ENCODE measurements around the gene OR13J1.
"Not testable (repeated sequence)": the region's sequence is repeated elsewhere in the genome, so short reads cannot be mapped to it uniquely, and the experiment has no call there.

Gene OR13J1

DNA sequence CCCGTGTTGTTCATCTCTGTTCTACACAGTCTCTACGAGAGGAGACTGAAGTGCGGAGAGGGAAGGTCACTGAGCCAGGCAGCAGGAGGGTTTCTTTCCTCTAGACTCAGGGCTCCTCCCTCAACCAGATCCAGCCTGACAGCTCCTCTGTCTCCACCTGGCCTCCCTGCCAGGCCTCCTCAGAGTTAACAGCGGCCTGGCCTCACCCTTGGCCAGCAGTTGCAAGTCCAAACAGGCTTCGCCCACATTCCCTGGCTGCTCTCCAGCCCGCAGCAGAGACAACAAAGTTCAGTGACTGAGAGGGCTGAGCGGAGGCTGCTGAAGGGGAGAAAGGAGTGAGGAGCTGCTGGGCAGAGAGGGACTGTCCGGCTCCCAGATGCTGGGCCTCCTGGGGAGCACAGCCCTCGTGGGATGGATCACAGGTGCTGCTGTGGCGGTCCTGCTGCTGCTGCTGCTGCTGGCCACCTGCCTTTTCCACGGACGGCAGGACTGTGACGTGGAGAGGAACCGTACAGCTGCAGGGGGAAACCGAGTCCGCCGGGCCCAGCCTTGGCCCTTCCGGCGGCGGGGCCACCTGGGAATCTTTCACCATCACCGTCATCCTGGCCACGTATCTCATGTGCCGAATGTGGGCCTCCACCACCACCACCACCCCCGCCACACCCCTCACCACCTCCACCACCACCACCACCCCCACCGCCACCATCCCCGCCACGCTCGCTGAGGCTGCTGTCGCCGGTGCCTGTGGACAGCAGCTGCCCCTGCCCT is 35.9 kb upstream of the OR13J1 start, which contains the start of gene HRCT1:
Gene HRCT1 (plus strand): TSS at position 291 of the 768 bp plus-strand sequence. CDS start 86 bp downstream, at position 377.
- peak; percentile 97 for DNase-seq (ENCODE audit: low read depth)

DNA sequence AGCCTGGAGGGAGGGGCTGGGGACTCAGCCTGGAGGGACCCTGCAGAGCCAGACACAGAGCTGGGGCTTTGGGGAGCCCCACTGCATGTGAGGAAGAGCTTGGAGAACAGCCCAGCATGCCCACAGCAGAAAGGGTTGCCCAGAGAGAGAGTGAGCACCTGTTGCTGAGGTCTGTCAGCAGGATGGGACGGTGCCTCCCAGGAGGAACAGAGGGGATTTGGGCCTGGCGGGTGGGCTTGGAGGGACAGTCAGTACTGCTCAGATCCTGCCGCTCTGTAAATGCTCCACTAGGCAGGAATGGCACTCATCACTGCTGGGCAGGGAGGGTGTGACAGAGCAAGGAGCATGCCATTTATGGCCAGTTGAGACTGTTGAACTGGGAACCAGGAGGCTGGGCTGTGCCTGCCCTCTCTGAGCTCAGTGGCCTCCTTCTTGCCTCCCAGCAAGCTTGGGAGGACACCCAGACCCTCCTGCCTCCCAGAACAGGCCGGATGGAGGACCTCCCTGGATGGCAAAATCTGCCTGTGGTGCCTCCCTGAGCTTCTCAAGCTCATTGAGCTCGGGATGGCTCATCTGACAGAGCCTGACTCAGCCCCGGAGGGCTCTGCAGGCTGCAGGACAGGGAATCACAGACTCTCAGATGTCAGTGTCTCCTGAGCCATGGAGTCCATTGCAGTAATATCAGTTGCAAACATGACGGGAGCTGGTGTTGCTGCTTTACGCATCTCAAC is 35.0 kb upstream of the OR13J1 start:
- DNase-seq (ENCODE audit: low read depth), result peak; percentile 28
- no peak overlapping the region for H3K4me3 ChIP-seq (ENCODE audit: low read depth, low read length)

More for the DNA sequence above, 35.9 kb upstream of the OR13J1 start, which contains the start of gene HRCT1:
- no peak within 1 kb of the TSS for H3K4me3 ChIP-seq (ENCODE audit: low read depth, low read length)

DNA sequence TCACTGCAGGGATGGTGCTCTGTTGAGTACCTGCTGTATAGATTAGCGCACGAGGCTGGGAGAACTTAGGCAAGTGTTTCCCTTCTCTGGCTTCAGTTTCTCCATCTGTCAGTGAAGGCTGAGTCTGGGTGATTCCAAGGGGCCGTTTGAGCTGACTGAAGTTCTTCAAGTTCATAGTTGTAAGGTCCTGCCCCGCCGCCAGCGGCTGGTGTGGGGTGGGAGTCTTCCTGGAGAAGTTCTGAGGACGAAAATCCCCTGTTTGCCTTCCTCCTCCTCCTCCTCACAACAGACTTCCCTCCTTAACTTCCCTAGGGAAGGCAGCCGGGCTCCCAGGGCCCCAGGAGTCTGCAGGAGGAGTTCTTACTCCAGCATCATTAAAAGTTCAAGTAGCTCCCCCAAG is 34.1 kb upstream of the OR13J1 start:
- no peak for DNase-seq (ENCODE audit: low read depth)
- H3K4me3 ChIP-seq (ENCODE audit: low read depth, low read length), result no peak overlapping the region

DNA sequence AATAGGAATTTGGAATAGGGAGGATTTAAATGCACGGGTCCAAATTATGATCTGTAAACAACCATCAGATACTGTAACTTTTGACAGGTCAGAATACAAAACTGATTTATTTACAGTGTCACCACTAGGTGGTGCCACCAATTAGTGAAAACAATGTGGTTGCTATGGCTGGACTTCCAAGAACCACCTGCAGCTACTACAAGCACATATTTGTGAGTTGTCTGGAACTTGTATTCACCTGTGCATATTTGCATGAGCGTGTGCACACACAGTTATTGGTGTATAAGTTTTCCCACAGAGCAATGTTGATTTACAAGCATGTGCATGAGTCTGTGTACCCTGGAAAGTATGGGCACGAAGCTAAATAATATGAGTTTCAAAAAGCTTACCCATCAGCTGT is 32.8 kb upstream of the OR13J1 start:
- H3K4me3 ChIP-seq (ENCODE audit: low read depth, low read length), result no peak overlapping the region
- DNase-seq (ENCODE audit: low read depth), result no peak

DNA sequence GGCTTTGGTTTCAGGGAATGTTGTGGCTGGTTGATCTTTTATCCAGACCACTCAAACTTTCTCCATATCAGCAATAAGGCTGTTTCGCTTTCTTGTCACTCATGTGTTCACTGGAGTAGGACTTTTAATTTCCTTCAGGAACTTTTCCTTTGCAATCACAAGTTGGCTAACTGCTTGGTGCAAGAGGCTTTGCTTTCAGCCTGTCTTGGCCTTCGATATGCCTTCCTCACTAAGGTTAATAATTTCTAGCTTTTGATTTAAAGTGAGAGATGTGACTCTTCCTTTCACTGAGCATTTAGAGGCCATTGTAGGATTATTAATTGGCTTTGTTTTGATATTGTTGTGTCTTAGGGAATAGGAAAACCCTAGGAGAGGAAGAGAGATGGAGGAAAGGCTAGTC is 28.8 kb upstream of the OR13J1 start:
- no peak overlapping the region for H3K4me3 ChIP-seq (ENCODE audit: low read depth, low read length)
- DNase-seq (ENCODE audit: low read depth), result no peak

DNA sequence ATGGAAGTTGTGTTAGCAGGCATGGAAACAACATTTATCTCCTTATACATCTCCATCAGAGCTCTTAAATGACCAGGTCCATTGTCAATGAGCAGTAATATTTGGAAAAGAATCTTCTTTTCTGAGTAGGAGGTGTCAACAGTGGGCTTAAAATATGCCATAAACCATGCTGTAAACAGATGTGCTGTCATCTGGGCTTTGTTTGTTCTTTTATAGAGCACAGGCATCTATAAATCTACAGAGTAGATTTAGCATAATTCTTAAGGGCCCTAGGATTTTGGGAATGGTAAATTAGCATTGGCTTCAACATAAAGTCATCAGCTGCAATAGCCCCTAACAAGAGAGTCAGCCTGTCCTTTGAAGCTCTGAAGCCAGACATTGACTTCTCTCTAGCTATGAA is 28.1 kb upstream of the OR13J1 start:
- no peak for DNase-seq (ENCODE audit: low read depth)
- no peak overlapping the region for H3K4me3 ChIP-seq (ENCODE audit: low read depth, low read length)

DNA sequence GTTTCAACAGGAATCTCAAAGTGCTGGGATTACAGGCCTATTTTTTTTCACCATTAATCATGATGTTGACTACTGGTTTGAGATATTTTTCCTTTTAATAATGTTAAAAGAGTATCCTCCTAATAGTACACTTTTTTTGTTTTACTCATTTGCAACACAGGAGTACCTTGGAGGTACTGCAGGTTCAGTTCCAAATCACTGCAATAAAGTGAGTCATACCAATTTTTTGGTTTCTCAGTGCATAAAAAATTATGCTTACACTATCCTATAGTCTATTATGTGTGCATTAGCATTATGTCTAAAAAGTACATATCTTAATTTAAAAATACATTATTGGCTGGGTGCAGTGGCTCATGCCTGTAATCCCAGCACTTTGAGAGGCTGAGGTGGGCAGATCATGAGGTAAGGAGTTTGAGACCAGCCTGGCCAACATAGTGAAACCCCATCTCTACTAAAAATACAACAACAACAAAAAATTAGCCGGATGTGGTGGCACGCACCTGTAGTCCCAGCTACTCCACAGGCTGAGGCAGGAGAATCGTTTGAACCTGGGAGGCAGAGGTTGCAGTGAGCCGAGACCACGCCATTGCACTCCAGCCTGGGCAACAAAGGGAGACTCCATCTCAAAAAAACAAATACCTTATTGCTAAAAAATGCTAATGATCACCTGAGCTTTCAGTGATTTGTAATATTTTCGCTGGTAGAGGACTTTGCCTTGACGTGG is 27.3 kb upstream of the OR13J1 start:
- not testable (repeated sequence) for DNase-seq (ENCODE audit: low read depth); H3K4me3 ChIP-seq (ENCODE audit: low read depth, low read length)

DNA sequence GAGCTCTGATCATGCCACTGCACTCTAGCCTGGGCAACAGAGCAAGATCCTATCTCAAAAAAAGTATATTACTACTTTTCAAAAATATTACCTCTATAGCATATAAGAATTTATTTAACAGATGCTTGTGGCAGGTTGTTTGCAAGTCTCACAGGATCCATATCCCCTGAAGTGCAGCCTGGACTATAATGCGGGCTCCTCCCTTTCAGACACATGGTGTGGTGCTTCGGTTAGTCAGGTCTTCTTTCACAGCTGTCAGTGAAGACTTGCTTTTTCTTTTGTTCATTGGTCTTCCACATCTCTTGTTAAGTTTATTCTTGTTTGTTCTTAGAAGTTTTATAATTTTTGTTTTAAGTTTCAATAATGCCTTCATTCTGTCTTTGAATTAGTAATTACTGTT is 26.4 kb upstream of the OR13J1 start:
- DNase-seq (ENCODE audit: low read depth), result no peak
- no peak overlapping the region for H3K4me3 ChIP-seq (ENCODE audit: low read depth, low read length)

DNA sequence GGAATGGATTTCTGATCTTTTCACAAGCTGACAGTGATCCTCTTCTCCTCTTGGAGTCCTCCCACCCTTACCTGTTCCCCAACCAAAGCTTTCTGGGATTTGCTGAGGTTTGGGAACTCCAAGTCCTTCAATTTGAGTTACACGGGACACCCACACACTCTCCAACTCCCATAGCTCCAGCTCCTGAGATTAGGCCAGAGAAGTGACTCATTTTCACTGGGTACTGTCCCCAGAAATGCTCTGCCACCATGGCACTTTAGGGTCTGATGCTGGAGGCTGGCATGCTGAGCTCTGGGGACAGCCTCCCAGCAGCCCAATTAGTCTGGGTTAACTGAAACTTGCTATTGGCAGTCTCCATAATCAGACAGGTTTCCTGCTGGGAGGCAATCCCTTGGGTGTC is 21.9 kb upstream of the OR13J1 start:
- H3K4me3 ChIP-seq (ENCODE audit: low read depth, low read length), result no peak overlapping the region
- DNase-seq (ENCODE audit: low read depth), result no peak

DNA sequence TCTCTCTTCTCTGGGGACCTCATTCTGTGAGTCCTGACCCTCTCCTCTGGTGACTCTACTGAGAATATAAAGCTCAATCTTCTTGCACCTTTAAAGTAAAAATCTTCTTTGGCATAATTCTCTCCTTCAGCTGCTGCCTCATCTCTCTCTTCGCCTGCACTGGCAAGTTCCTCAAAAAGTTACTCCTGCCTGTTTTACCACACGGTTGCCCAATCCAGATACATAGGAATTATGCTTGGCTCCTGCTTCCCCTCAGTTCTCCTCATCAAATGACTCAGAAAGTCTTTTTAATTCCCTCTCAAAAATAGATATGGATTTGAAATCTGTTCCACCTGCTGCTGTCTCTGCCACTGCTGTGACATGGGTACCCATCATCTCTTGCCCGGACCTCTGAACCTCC is 21.4 kb upstream of the OR13J1 start:
- no peak overlapping the region for H3K4me3 ChIP-seq (ENCODE audit: low read depth, low read length)
- DNase-seq (ENCODE audit: low read depth), result no peak

DNA sequence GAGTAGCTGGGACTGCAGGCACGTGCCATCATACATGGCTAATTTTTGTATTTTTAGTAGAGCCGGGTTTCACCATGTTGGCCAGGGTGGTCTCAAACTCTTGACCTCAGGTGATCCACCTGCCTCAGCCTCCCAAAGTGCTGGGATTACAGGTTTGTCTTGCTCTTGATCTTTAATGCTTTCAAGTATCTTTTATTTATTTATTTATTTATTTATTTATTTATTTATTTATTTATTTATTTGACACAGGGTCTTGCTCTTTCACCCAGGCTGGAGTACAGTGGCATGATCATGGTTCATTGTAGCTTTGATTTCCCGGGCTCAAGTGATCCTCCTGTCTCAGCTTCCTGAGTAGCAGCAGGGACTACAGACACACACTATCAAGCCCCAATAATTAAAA is 14.7 kb upstream of the OR13J1 start:
- DNase-seq (ENCODE audit: low read depth); H3K4me3 ChIP-seq (ENCODE audit: low read depth, low read length): not testable (repeated sequence)

DNA sequence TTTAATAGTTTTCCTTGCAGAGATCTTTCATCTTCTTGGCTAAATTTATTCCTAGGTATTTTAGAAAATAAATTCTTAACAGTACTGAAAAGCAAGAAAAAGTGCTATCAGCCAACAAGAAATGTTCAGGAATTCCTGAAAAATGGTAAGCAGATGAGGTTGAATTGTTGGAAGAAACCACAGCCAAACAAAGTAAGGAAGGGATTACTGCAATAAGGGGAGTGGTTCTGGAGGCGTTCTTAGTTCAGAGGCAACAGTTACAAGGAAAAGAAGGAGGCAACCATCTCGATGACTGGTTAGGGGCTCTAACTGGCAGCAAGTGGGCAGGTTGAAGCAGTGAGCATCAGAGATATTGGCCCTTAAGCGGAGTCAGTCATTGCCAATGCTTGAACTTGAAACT is 12.8 kb upstream of the OR13J1 start:
- no peak overlapping the region for H3K4me3 ChIP-seq (ENCODE audit: low read depth, low read length)
- DNase-seq (ENCODE audit: low read depth), result no peak

DNA sequence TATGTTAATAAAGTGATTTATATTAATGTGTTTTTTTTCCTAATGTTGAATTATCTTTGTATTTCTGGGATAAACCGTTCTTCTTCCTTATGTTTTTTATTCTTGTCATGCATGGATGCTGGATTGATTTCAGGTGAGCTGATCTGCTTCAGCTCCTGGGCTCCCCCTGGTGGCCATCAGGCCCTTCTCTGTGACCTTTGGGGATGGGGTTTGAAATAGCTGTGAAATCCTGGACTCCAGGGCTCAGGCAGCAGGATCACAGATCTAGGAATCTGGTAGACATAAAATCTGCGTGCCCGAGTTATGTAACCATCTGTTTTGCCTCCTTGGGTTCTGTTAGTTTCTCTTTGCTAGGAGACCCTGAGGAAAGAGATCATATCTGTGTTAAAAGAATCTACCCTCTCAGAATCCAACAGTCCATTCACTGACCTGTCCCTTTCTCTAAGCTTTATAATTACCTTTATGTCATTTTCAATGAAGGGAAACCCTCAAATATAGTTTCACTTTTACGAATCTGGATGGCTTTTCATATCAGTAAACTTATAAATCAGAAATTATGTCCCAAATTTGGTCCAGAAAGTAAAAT is 12.2 kb upstream of the OR13J1 start:
- H3K4me3 ChIP-seq (ENCODE audit: low read depth, low read length), result no peak overlapping the region
- peak; percentile 21 for DNase-seq (ENCODE audit: low read depth)

DNA sequence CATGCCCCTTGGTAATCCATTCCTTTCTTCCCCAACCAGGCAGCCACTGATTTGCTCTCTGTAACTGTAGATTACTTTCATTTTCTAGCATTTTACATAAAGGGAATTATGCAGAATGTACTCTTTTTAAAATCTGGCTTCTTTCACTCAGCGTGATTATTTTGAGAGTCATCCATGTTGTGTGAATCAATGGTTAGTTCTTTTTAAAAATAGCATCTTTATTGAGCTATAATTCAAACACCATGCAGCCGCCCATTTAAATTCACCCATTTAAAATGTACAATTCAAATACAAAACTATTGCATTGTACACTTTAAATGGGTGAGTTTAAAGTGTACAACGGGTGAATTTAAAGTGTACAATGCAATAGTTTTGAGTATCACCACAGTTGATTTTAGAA is 2.3 kb upstream of the OR13J1 start:
- DNase-seq (ENCODE audit: low read depth), result no peak
- H3K4me3 ChIP-seq (ENCODE audit: low read depth, low read length), result no peak overlapping the region

DNA sequence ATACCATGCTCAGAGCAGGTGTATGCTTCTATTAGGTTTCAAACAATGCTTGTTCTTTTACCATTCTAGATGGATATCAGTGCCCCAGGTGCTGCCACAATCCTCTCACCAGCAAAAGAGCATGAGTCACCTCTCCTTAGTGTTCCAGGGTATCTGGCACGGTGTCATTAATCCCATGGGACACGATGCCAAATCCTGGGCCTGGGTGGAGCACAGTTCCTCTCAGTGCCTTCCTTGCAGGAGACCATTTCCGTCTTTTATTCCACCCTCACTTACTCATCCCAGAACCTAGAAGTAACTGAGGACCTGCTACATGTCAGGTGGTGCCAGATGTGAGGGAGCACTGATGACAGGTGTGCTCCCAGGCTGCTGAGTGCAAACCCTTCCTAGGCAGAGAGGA is 1.3 kb upstream of the OR13J1 start:
- DNase-seq (ENCODE audit: low read depth), result no peak

DNA sequence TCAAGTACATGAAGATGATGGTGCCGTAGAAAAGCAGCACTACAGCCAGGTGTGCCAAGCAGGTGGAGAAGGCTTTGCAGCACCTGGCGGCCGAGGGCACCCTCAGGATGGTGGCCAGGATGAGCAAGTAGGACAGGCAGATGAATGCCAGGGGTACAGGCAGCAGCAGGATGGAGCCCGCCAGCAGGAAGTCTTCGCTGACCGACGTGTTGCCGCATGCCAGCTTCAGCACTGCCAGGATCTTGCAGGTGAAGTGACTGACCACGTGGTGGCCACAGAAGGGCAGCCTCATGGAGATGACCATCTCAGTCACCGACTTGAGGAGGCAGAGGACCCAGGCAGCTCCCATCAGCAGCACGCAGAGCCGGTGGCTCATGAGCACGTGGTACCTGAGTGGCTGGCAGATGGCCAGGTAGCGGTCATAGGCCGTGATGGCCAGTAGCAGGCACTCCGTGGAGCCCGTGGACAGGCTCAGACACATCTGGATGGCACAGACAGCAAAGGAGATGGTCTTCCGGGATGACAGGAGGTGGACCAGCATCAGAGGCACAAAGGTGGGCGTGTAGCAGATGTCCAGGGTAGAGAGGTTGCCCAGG is 482 bp downstream of the OR13J1 start:
- no peak for DNase-seq (ENCODE audit: low read depth)
- no peak overlapping the region for H3K4me3 ChIP-seq (ENCODE audit: low read depth, low read length)

More for the DNA sequence above, 1.3 kb upstream of the OR13J1 start:
- H3K4me3 ChIP-seq (ENCODE audit: low read depth, low read length), result no peak overlapping the region

DNA sequence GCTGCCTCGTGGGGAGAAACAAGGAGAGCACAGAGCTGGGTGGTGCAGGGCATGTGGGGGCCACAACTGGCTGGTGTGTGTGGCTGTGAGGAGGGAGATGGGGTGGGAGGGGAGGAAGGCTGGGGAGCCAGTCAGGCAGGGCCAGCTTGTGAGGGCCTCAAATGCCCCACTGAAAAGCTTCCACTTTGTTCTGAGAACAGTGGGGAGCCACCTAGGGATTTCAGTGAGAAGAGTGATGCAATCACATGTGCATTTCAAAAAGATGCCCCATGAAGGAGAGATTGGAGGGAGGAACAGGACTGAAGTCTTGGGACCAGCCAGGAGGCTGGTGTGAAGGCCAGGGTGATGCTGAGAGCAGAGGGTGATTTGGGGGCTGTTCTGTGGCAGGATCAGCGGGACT is 1.3 kb downstream of the OR13J1 start:
- H3K4me3 ChIP-seq (ENCODE audit: low read depth, low read length), result no peak overlapping the region
- no peak for DNase-seq (ENCODE audit: low read depth)

DNA sequence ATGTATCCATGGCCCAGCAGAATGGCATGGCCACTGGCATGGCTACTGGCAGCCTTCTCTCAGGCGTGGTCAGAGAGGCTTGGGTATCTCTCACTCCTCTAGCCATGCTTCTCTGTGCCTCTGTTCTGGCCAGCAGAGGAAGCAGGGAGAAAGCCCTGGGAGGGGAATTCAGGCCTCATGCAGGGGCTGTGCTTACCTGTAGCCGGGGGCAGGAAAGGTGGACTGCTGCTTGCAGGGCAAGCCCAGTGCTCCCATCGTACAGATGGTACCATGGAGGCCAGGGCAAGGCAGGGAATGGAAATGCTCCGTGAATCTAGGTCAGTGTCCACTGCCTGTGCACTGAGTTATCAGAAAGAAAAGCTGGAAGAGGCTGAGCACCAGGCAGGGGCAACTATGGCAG is 2.7 kb downstream of the OR13J1 start:
- no peak overlapping the region for H3K4me3 ChIP-seq (ENCODE audit: low read depth, low read length)
- DNase-seq (ENCODE audit: low read depth), result no peak

DNA sequence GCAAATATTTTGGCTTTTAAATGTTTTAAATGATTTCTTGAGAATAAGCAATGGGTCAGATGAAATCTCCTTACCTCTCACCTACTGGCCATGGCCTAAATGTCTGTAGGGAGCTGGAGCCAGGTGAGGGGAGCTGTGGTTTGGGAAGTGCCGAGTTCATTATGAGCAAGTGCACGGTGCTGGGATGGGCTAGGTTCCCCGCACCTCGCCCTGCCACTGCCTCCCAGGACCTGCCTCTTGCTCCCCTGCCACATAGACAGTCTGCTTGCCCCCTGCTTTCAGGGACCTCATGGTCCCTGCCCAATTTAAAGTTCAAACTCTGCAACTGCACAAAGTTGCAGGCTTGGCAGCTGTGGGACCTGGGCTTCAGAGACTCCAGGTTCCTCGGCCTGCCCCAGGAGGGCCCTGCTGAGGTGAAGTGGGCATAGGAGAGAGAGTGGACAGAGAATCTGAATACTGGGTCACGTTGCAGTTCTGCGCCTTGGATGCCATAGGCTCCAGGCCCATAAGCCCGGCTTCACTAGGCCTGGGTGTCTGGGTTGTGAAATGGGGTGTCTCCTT is 5.4 kb downstream of the OR13J1 start:
- DNase-seq (ENCODE audit: low read depth), result no peak
- H3K4me3 ChIP-seq (ENCODE audit: low read depth, low read length), result no peak overlapping the region

Data from skeletal muscle cell (primary cell).